GM19239 (cell line): ENCODE measurements around the gene PSORS1C1.
"Not testable (repeated sequence)": the region's sequence is repeated elsewhere in the genome, so short reads cannot be mapped to it uniquely, and the experiment has no call there.

Experiments used
- DNase-seq: peaks from one replicate; pipeline ENCODE4 v3.0.0; 2011; ENCODE audit warnings: low spot score; ENCODE audit not compliant: insufficient read length
- FAIRE-seq: peaks from 2 replicates; lab custom pipeline; 2011; peaks lifted over from hg19 to GRCh38; lab: Jason Lieb, UNC

The PSORS1C1 gene

GRCh38 chr6:31170987-31171671, 56.5 kb downstream of the PSORS1C1 start:
- DNase-seq, result no peak
- no peak for FAIRE-seq

GRCh38 chr6:31171931-31172905, 57.6 kb downstream of the PSORS1C1 start:
- DNase-seq (no peak), FAIRE-seq (no peak)

GRCh38 chr6:31172973-31173384, 58.4 kb downstream of the PSORS1C1 start:
- no peak for DNase-seq
- no peak for FAIRE-seq

DNA sequence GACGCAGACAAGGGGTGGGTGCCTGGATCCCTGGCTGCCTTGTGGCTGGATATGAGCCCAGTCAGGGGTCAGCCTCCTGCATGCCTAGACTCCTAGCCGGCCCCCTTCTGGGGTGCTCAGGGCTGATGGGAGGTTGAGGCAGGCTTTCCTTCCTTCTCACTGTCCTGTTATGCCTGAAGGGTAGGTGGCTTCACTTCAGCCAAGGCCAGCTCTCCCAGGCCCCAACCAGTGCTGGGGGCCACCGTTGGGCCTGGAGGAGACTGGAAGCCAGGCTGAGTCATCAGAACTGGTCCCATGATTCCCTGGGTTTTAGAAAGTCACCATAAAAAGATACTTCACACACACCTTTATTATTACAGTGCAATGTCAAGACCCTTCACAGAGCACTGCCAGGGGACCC, 58.8 kb downstream of the PSORS1C1 start:
- DNase-seq (no peak), FAIRE-seq (no peak)

DNA sequence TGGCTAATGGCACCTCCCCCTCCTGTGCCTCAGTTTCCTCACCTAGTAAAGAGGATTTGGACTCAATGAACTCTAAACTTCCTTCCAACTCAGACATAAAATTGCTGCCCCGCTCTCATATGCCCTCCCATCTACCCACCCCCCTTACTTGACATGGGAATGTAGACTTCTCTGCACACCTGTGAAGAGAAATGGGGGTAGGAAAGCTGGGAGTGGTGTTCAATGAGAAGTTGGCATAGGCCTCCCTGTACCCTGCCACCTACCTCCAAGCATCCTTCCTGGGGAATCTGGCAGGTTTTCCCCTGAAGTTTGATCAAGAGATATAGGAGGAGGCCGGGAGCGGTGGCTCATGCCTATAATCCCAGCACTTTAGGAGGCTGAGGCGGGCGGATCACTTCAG, 59.8 kb downstream of the PSORS1C1 start:
- no peak for FAIRE-seq
- no peak for DNase-seq

DNA sequence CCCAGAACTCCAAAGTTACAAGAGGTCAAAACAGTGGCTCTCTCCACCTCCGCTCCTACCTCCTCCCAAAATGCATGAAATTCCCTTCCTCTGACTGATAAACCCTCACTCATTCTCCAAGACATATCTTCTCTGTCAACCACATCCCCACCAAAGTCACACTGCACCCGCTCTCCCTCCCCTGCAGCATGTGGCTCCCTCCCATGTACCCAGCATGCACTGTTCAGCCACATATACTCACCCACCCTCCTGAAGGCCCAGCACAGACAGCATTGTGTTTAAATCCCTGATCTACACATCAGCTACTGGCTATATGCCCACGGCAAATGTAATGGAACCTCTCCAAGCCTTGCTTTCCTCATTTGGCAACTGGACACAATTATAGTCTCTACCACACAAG, 61.4 kb downstream of the PSORS1C1 start:
- DNase-seq, result no peak
- FAIRE-seq, result no peak

DNA sequence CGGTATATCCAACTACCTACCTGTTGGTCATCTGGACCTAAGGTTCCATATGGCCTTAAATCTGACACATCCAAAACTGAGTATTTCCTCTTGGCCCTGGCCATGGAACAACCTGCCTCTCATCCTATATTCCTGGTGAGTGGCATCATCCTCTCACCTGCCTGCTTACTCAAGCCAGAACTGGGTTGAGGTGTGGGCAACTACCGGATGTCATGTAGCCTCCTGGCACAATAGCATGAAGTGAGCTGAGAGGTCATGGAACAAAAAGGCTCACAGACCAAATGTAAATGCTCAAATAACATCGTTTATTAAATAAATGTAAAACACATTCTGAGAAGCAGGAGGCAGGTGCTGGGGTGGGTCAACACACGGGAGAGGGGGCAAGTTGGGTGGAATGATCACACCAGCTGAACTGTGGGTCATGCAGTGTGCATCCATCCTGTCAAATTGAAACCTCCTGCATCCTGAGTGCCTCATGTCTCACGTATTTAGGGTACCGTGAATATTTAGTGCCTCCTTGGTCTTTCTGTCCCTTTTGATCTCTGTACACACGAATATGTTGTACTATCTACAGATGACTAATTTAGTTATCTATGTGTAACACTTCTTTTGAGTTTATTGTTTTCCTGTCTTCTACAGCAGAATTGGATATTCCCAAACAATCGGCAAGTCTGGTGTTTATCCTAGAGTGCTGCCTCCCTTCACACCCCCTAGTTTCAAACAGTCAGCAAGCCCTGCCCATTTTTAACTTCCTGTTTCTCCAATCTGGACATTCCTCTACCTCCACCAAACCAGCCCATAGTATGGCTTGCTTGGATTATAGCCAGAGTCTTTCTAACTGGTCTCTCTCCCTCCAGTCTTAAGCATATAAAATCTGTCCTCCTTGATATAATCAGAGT, 63.8 kb downstream of the PSORS1C1 start:
- FAIRE-seq (peak; percentile 39), DNase-seq (no peak)

- DNase-seq (no peak), FAIRE-seq (no peak)
Observed at GRCh38 chr6:31179042-31179386, 64.4 kb downstream of the PSORS1C1 start.

DNA sequence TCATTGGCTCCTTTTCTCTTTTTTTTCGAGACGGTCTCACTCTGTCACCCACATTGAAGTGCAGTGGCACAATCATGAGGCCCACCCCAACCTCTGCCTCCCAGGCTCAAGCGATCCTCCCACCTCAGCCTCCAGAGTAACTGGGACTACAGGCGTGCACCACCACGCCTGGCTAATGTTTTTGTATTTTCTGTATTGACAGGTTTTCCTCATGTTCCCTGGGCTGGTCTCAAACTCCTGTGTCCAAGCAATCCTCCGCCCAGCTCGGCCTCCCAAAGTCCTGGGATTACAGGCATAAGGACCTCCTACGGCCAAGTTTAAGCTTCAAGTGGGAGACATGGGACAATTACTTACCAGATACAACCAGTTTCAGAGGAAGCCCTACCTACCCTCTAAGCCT, 65.3 kb downstream of the PSORS1C1 start:
- DNase-seq (no peak), FAIRE-seq (no peak)

DNA sequence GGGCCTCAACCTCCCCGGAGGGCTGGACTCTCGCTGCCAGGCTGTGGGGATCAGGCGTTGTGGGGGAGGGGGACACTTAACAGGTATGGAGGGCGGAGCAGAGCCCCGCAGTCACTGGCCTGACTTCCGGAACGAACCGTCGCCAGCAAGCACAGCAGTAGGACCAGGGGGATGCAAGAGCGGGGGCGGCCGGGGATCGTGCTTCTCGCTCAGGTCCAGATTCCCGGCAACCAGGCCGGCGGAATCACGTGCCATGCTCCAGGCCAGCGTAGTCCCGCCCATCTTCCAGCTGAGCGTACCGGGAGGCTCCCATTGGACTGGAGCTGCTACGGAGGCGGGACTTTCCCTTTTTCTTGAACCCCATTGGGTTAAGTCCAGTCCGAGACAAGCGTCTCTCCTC, 65.9 kb downstream of the PSORS1C1 start:
- FAIRE-seq (no peak), DNase-seq (no peak)

DNA sequence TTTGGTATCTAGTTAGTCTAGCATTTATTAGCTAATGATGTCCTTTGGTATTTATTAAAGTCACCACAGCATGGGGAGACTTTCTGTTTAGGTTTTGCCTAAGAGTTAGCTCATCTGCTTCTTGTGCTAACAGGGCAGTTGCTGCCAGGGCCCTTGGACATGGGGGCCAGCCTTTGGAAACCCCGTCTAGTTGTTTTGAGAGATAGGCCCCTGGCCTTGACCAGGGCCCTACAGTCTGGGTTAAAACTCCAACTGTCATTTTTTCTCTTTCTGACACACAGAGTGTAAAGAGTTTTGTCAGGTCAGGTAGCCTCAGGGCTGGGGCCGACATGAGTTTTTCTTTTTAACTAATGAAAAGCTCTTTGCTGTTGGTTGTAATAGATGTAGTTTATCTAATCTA, 68.7 kb downstream of the PSORS1C1 start:
- not testable (repeated sequence) for DNase-seq, FAIRE-seq

DNA sequence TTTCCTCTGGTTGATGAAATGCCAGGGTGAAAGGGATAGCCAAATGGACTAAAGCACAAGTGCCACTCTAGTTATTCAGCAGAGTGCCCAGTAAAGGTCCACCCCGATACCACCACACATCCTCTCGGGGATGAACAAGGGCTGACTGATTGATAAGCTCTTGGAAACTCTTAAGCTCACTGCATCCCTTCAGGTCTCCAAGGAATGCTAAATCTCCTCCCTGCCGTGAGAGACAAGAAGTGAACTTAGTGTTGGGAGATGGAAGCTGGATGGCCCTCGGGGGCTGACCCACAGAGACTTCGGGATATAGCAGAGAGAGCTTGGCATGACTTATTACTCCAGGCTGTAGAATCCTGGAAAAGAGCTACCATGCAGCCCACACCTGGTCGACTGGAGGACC, 69.3 kb downstream of the PSORS1C1 start:
- not testable (repeated sequence) for DNase-seq, FAIRE-seq

DNA sequence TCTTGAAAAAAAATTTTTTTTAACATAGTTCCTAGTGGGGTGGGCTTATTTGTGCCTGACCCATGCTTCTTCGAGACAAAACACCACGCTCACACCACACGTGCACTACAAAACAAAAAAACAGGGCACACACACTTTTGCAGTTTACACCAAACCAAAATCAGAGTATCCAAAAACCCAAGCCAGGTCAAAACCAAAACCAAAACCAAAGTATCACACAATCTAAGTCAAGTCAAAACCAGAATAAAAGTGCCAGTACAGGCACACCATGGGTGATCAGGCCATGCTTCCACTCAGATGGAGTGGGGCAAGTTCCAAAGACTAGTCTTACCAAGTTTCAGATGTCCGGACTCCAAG, 71.1 kb downstream of the PSORS1C1 start:
- peak; percentile 76 for FAIRE-seq
- DNase-seq, result not testable (repeated sequence)

DNA sequence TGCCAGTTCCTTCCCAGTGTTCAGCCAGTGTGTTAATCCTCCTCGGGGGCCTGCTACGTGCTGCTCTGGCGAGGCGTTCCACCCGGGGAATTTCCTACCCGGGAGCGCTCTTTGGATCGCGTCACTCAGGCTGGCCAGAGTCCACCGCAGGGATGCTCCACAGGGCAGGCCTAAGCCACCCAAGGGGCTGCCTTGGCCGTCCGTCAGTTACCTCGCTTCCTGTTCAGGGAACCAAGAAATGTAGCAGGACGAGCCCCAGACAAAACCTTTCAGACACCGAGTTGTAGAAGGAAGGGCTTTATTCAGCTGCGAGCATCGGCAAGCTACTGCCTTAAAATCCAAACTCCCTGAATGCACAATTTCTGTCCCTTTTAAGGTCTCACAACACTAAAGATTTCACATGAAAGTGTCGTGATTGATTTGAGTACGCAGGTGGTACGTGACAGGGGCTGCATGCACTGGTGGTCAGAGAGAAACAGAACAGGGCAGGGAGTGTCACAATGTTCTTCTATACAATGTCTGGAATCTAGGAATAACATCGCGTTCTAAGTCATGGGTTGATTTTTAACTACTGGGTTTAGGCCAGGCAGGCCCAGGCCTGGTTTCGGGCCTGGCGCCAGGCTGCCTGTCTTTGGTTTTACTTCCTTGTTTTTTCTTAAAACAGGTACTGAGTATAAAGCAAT, 71.6 kb downstream of the PSORS1C1 start:
- no peak for DNase-seq

DNA sequence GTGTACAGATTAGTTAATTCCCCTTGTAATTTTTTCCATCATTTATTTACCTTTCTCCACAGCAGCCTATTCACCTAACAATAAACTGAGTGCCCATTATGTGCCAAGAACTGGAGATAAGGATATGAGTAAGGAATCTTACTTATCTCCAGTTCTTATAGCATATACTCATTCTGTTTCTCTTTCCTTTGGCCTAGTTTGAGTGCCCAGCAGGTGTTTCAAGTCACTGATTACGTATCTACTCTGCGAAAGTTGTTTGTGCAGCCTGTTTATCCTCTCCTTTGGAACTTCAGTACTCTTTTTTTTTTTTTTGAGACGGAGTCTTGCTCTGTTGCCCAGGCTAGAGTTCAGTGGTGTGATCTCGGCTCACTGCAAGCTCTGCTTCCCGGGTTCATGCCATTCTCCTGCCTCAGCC, 73.2 kb downstream of the PSORS1C1 start:
- FAIRE-seq (no peak), DNase-seq (no peak)

More for the DNA sequence above, 71.6 kb downstream of the PSORS1C1 start:
- peak; percentile 83 for FAIRE-seq

GRCh38 chr6:31189223-31189622, 74.6 kb downstream of the PSORS1C1 start:
- not testable (repeated sequence) for DNase-seq, FAIRE-seq
